HEK293T (cell line): ENCODE results near the gene SCNN1A.

Source experiments
- FOXA1 ChIP-seq: fragments of 450-650 bp; IDR thresholded peaks from 2 replicates; pipeline ENCODE4 v1.6.1; 2016; ENCODE audit warnings: mild to moderate bottlenecking
- FOXK2 ChIP-seq: fragments of 450-650 bp; IDR thresholded peaks from 2 replicates; pipeline ENCODE4 v1.6.1; 2016; ENCODE audit warnings: mild to moderate bottlenecking
- NFRKB ChIP-seq: fragments of 450-650 bp; IDR thresholded peaks from 2 replicates; pipeline ENCODE4 v1.6.1; 2016; ENCODE audit warnings: mild to moderate bottlenecking, moderate library complexity
- TARDBP ChIP-seq: fragments of 450-650 bp; IDR thresholded peaks from 2 replicates; pipeline ENCODE4 v1.6.1; 2016
- ZNF384 ChIP-seq: fragments of 450-650 bp; IDR thresholded peaks from 2 replicates; pipeline ENCODE4 v1.6.1; 2016

GRCh38 chr12:6370994-6371754, 4.2 kb downstream of the SCNN1A start:
- TF ChIP-seq FOXK2 (no peak), FOXA1 (no peak), ZNF384 (no peak), NFRKB (no peak), TARDBP (no peak)
